Mesenchymal stem cell (in vitro differentiated cells and primary cell): Measurements from ENCODE around the gene SERPINB8. TPM values are rescaled to one million over a fixed set of nuclear protein-coding genes. Genes with fewer than 3 reads are reported as not detected.

Experiments used
- DNase-seq: peaks from one replicate; pipeline ENCODE4 v3.0.0-alpha.2; 2013
- H2AFZ ChIP-seq: one replicate; pipeline ENCODE4 v1.6.1; 2013; ENCODE audit warnings: low read depth, mild to moderate bottlenecking, control low read depth, inconsistent platforms, low read length, moderate library complexity
- H2AK5ac ChIP-seq: 2 replicates; pipeline ENCODE4 v1.6.1; 2013; ENCODE audit warnings: low read length, moderate library complexity, mild to moderate bottlenecking, inconsistent platforms; ENCODE audit not compliant: severe bottlenecking
- H2BK120ac ChIP-seq: one replicate; pipeline ENCODE4 v1.6.1; 2013; ENCODE audit warnings: low read depth, mild to moderate bottlenecking, inconsistent platforms, low read length, moderate library complexity
- H2BK12ac ChIP-seq, 2 experiments: one replicate each; pipeline ENCODE4 v1.6.1; 2013; ENCODE audit warnings: inconsistent platforms in 2 of 2, low read length in 2 of 2, mild to moderate bottlenecking in 2 of 2, moderate library complexity in 2 of 2, control low read depth in 1 of 2
- H2BK15ac ChIP-seq: one replicate; pipeline ENCODE4 v1.6.1; 2013; ENCODE audit warnings: mild to moderate bottlenecking, low read depth, inconsistent platforms; ENCODE audit not compliant: poor library complexity, severe bottlenecking
- H2BK5ac ChIP-seq: 2 replicates; pipeline ENCODE4 v1.6.1; 2013; ENCODE audit warnings: low read depth, mild to moderate bottlenecking, low read length, control low read depth, inconsistent platforms; ENCODE audit not compliant: poor library complexity, severe bottlenecking
- H3K14ac ChIP-seq, 2 experiments: one replicate each; pipeline ENCODE4 v1.6.1; 2013; ENCODE audit warnings: inconsistent platforms in 2 of 2, low read length in 2 of 2, control low read depth in 1 of 2, mild to moderate bottlenecking in 1 of 2, moderate library complexity in 1 of 2
- H3K18ac ChIP-seq, 2 experiments: one replicate each; pipeline ENCODE4 v1.6.1; 2013; ENCODE audit warnings: inconsistent platforms in 2 of 2, low read length in 2 of 2, control low read depth in 1 of 2, low read depth in 1 of 2, mild to moderate bottlenecking in 1 of 2
- H3K23ac ChIP-seq, 2 experiments: one replicate each; pipeline ENCODE4 v1.6.1; 2013; ENCODE audit warnings: inconsistent platforms in 2 of 2, low read length in 2 of 2, mild to moderate bottlenecking in 2 of 2, moderate library complexity in 2 of 2, control low read depth in 1 of 2
- H3K27ac ChIP-seq: 2 replicates; pipeline ENCODE4 v1.5.1; 2013; ENCODE audit warnings: mild to moderate bottlenecking, moderate library complexity, low read length, control low read depth, inconsistent platforms; ENCODE audit not compliant: poor library complexity, severe bottlenecking
- H3K27me3 ChIP-seq, 2 experiments: 2 replicates each; pipeline versions ENCODE4 v1.6.1 to v1.7.0; 2013; ENCODE audit warnings: low read length in 2 of 2, mild to moderate bottlenecking in 2 of 2, moderate library complexity in 2 of 2, control low read depth in 1 of 2, inconsistent platforms in 1 of 2; ENCODE audit not compliant: control insufficient read depth in 1 of 2, insufficient read depth in 1 of 2
- H3K36me3 ChIP-seq, 2 experiments: 2 replicates each; pipeline versions ENCODE4 v1.6.1 to v1.7.0; 2013; ENCODE audit warnings: low read length in 2 of 2, control low read depth in 1 of 2, inconsistent platforms in 1 of 2, low read depth in 1 of 2, mild to moderate bottlenecking in 1 of 2; ENCODE audit not compliant: insufficient read depth in 2 of 2, control insufficient read depth in 1 of 2
- H3K4ac ChIP-seq, 2 experiments: one replicate each; pipeline ENCODE4 v1.6.1; 2013; ENCODE audit warnings: inconsistent platforms in 2 of 2, low read length in 2 of 2, mild to moderate bottlenecking in 2 of 2, moderate library complexity in 2 of 2, control low read depth in 1 of 2, low read depth in 1 of 2
- H3K4me1 ChIP-seq: 2 replicates; pipeline ENCODE4 v1.6.1; 2013; ENCODE audit warnings: low read depth, low read length, control low read depth; ENCODE audit not compliant: control insufficient read depth, insufficient read depth
- H3K4me2 ChIP-seq: 2 replicates; pipeline ENCODE4 v1.6.1; 2013; ENCODE audit warnings: low read length, mild to moderate bottlenecking, inconsistent platforms; ENCODE audit not compliant: poor library complexity, severe bottlenecking
- H3K4me3 ChIP-seq, 2 experiments: 2 replicates each; pipeline versions ENCODE4 v1.5.1 to v1.7.0; 2013; ENCODE audit warnings: low read length in 2 of 2, mild to moderate bottlenecking in 2 of 2, control low read depth in 1 of 2, low read depth in 1 of 2; ENCODE audit not compliant: insufficient read depth in 1 of 2
- H3K79me1 ChIP-seq: replicated peaks from 2 replicates; pipeline ENCODE4 v1.6.1; 2013; ENCODE audit warnings: mild to moderate bottlenecking, control low read depth, low read length, inconsistent platforms; ENCODE audit not compliant: poor library complexity, severe bottlenecking
- H3K9ac ChIP-seq: 2 replicates; pipeline ENCODE4 v1.7.0; 2013; ENCODE audit warnings: mild to moderate bottlenecking, low read length, moderate library complexity
- H3K9me3 ChIP-seq: 2 replicates; pipeline ENCODE4 v1.7.0; 2013; ENCODE audit warnings: mild to moderate bottlenecking, low read length; ENCODE audit not compliant: control insufficient read depth
- H4K8ac ChIP-seq: one replicate; pipeline ENCODE4 v1.6.1; 2013; ENCODE audit warnings: inconsistent platforms, mild to moderate bottlenecking, low read length, moderate library complexity
- H4K91ac ChIP-seq: one replicate; pipeline ENCODE4 v1.6.1; 2013; ENCODE audit warnings: mild to moderate bottlenecking, low read length, inconsistent platforms
- WGBS: methylation state at CpG from one replicate; pipeline ENCODE4 v1.1.7; 2013; ENCODE audit warnings: mixed read lengths; 5-methylcytosine and 5-hydroxymethylcytosine counted together
- polyA plus RNA-seq, 2 experiments: library from polyadenylated mRNA; stranded (reverse); fragments of 200-250 nt; gene quantifications; one replicate each; pipeline ENCODE4 v1.2.3, GENCODE V29; 2013

SERPINB8 gene
- 26.8 TPM for polyA plus RNA-seq (2013, experiment 1 of 2)
- polyA plus RNA-seq (2013, experiment 2 of 2): 28.5 TPM

- H3K4me3 ChIP-seq: peak within 1 kb of the TSS; percentile 76 to 85
- peak within 1 kb of the TSS; percentile 91 for H4K8ac ChIP-seq
- H3K4me1 ChIP-seq: peaks cover 3% of the 10 kb centered on the region
- H3K36me3 ChIP-seq: no peaks in the 10 kb centered on the region
- peak within 1 kb of the TSS; percentile 100 for H2AFZ ChIP-seq
- DNase-seq: peak; percentile 97
- H2AK5ac ChIP-seq: peak within 1 kb of the TSS; percentile 9
- no peaks in the 10 kb centered on the region for H3K9me3 ChIP-seq
- H2BK15ac ChIP-seq: peak within 1 kb of the TSS; percentile 88
- H3K27me3 ChIP-seq: no peaks in the 10 kb centered on the region
- H3K4me2 ChIP-seq: peak within 1 kb of the TSS; percentile 81
- peak within 1 kb of the TSS in 1 of 2 experiments; percentile 99 for H3K14ac ChIP-seq
- H2BK5ac ChIP-seq: peak within 1 kb of the TSS; percentile 57
- H3K79me1 ChIP-seq: peaks cover 6% of the 10 kb centered on the region
- peak within 1 kb of the TSS; percentile 69 for H2BK120ac ChIP-seq
- H3K4ac ChIP-seq: peak within 1 kb of the TSS; percentile 85 to 96
- WGBS: 1% methylated on average over 47 of the region's 62 CpGs
- peak within 1 kb of the TSS; percentile 91 for H3K27ac ChIP-seq
- H2BK12ac ChIP-seq: peak within 1 kb of the TSS in 1 of 2 experiments; percentile 57
- H3K18ac ChIP-seq: peak within 1 kb of the TSS; percentile 89 to 99
- H3K9ac ChIP-seq: peak within 1 kb of the TSS; percentile 92
- peak within 1 kb of the TSS; percentile 77 for H4K91ac ChIP-seq
- no peak within 1 kb of the TSS for H3K23ac ChIP-seq
These were observed at the start of gene SERPINB8 for GRCh38 chr18:63969942-63970808. Gene SERPINB8 (plus strand): TSS chr18:63970081. CDS start chr18:63978309, 8,228 bp downstream.

- 93% methylated on average over 2 of the region's 2 CpGs for WGBS
- H3K18ac ChIP-seq: no peak overlapping the region
- no peak for DNase-seq
These were observed 47.8 kb upstream of the SERPINB8 start for GRCh38 chr18:63922049-63922448.

GRCh38 chr18:63924551-63924950, 45.3 kb upstream of the SERPINB8 start:
- no peak overlapping the region for H2BK5ac ChIP-seq
- H3K14ac ChIP-seq: no peak overlapping the region
- no peak overlapping the region for H3K18ac ChIP-seq
- H4K91ac ChIP-seq: no peak overlapping the region
- no peak overlapping the region for H3K4me3 ChIP-seq
- H3K27ac ChIP-seq: no peak overlapping the region
- no peak overlapping the region for H3K4me2 ChIP-seq
- H3K27me3 ChIP-seq: peaks cover 0 to 6% of the 10 kb centered on the region in 2 experiments
- H3K23ac ChIP-seq: no peak overlapping the region
- no peak overlapping the region for H2BK15ac ChIP-seq
- H4K8ac ChIP-seq: no peak overlapping the region
- no peak overlapping the region for H2BK12ac ChIP-seq
- no peak overlapping the region for H2BK120ac ChIP-seq
- H3K9ac ChIP-seq: no peak overlapping the region
- H3K36me3 ChIP-seq: no peaks in the 10 kb centered on the region
- peak; percentile 65 for DNase-seq
- no peaks in the 10 kb centered on the region for H3K9me3 ChIP-seq
- H3K79me1 ChIP-seq: no peaks in the 10 kb centered on the region
- no peak overlapping the region for H2AK5ac ChIP-seq
- no peak overlapping the region for H3K4ac ChIP-seq
- WGBS: no CpG with 5 or more reads among the region's 1 CpG
- no peaks in the 10 kb centered on the region for H3K4me1 ChIP-seq
- no peak overlapping the region for H2AFZ ChIP-seq

More at GRCh38 chr18:63922049-63922448, 47.8 kb upstream of the SERPINB8 start:
- H2BK12ac ChIP-seq: no peak overlapping the region
- no peak overlapping the region for H2AK5ac ChIP-seq
- no peak overlapping the region for H2BK120ac ChIP-seq
- H3K9ac ChIP-seq: no peak overlapping the region
- no peak overlapping the region for H4K8ac ChIP-seq
- no peak overlapping the region for H2BK15ac ChIP-seq
- no peaks in the 10 kb centered on the region for H3K9me3 ChIP-seq
- no peak overlapping the region for H2AFZ ChIP-seq
- no peaks in the 10 kb centered on the region for H3K79me1 ChIP-seq
- no peak overlapping the region for H3K27ac ChIP-seq
- no peak overlapping the region for H3K4me2 ChIP-seq
- H3K23ac ChIP-seq: no peak overlapping the region
- H4K91ac ChIP-seq: no peak overlapping the region
- no peak overlapping the region for H3K4me3 ChIP-seq
- no peak overlapping the region for H2BK5ac ChIP-seq
- H3K14ac ChIP-seq: no peak overlapping the region
- H3K27me3 ChIP-seq: peaks cover 0 to 8% of the 10 kb centered on the region in 2 experiments
- H3K4me1 ChIP-seq: no peaks in the 10 kb centered on the region
- no peaks in the 10 kb centered on the region for H3K36me3 ChIP-seq
- no peak overlapping the region for H3K4ac ChIP-seq

- H3K4me2 ChIP-seq: no peak overlapping the region
- no peak overlapping the region for H3K4ac ChIP-seq
- H4K8ac ChIP-seq: no peak overlapping the region
- no peak overlapping the region for H3K18ac ChIP-seq
- no peaks in the 10 kb centered on the region for H3K27me3 ChIP-seq
- H2BK120ac ChIP-seq: no peak overlapping the region
- H3K4me1 ChIP-seq: no peaks in the 10 kb centered on the region
- no peaks in the 10 kb centered on the region for H3K36me3 ChIP-seq
- no peak overlapping the region for H2AFZ ChIP-seq
- WGBS: 59% methylated on average over 4 of the region's 8 CpGs
- H2BK12ac ChIP-seq: no peak overlapping the region
- no peak overlapping the region for H4K91ac ChIP-seq
- H3K4me3 ChIP-seq: no peak overlapping the region
- H2AK5ac ChIP-seq: no peak overlapping the region
- H3K9me3 ChIP-seq: no peaks in the 10 kb centered on the region
- H3K9ac ChIP-seq: no peak overlapping the region
- H3K23ac ChIP-seq: no peak overlapping the region
- no peak overlapping the region for H3K14ac ChIP-seq
- H2BK5ac ChIP-seq: no peak overlapping the region
- H3K79me1 ChIP-seq: no peaks in the 10 kb centered on the region
- no peak overlapping the region for H2BK15ac ChIP-seq
- H3K27ac ChIP-seq: no peak overlapping the region
- DNase-seq: no peak
These were observed 41.5 kb upstream of the SERPINB8 start for GRCh38 chr18:63928331-63928730.
